Gastroesophageal sphincter (tissue), 4 donors: ENCODE data around the gene CCDC61. TPM values are rescaled to one million over a fixed set of nuclear protein-coding genes. Genes with fewer than 3 reads are reported as not detected.

ENCODE experiments used
- ATAC-seq: fragments of 150-250 bp; one replicate; pipeline ENCODE4 v1.9.1; 2016; ENCODE audit warnings: mild to moderate bottlenecking, moderate library complexity
- H3K27ac ChIP-seq, 4 donors: fragments of 200-600 bp; sonication (generic) in 3 of 4; 1 replicate in 3 of 4; 2 replicates in 1 of 4; pipeline ENCODE4 v1.5.1; 2016 to 2019
- H3K27me3 ChIP-seq: fragments of 200-600 bp; sonication (generic); one replicate; pipeline ENCODE4 v1.5.1; 2019
- H3K36me3 ChIP-seq, 2 donors: fragments of 200-600 bp; sonication (generic); one replicate each; pipeline ENCODE4 v1.5.1; 2019; ENCODE audit warnings: control low read depth in 1 of 2
- H3K4me1 ChIP-seq, 3 donors: fragments of 200-600 bp; sonication (generic); 1 replicate in 2 of 3; 2 replicates in 1 of 3; pipeline ENCODE4 v1.5.1; 2016 to 2019; ENCODE audit warnings: control low read depth in 2 of 3
- H3K4me3 ChIP-seq, 2 donors: fragments of 200-600 bp; sonication (generic); one replicate each; pipeline ENCODE4 v1.5.1; 2019; ENCODE audit warnings: mild to moderate bottlenecking in 1 of 2, moderate library complexity in 1 of 2
- H3K9me3 ChIP-seq, 3 donors: fragments of 200-600 bp; sonication (generic); one replicate each; pipeline ENCODE4 v1.5.1; 2017 to 2019; ENCODE audit warnings: control low read depth in 2 of 3
- CTCF ChIP-seq, 4 experiments: fragments of 200-600 bp in 2 of 4; fragments of 450-650 bp in 2 of 4; sonication (generic) in 1 of 4; IDR thresholded peaks; one replicate each; pipeline ENCODE4 v1.5.1; 2017 to 2019; ENCODE audit warnings: antibody characterized with exemption in 4 of 4, mild to moderate bottlenecking in 2 of 4, moderate library complexity in 2 of 4
- EP300 ChIP-seq: sonication (generic); formaldehyde crosslinking; IDR thresholded peaks from one replicate; pipeline ENCODE4 v1.6.1; 2017; ENCODE audit warnings: antibody characterized with exemption, mild to moderate bottlenecking
- POLR2A ChIP-seq, 2 donors: fragments of 450-650 bp; IDR thresholded peaks; one replicate each; pipeline ENCODE4 v1.6.1; 2017; ENCODE audit warnings: antibody characterized with exemption in 2 of 2, mild to moderate bottlenecking in 2 of 2, moderate library complexity in 1 of 2
- POLR2AphosphoS5 ChIP-seq: sonication (generic); formaldehyde crosslinking; IDR thresholded peaks from one replicate; pipeline ENCODE4 v1.6.1; 2017; ENCODE audit warnings: antibody characterized with exemption
- WGBS, 2 donors: methylation state at CpG; one replicate each; pipeline ENCODE4 v1.1.5; 2018; ENCODE audit warnings: low coverage in 1 of 2; 5-methylcytosine and 5-hydroxymethylcytosine counted together
- total RNA-seq, 4 donors: library from RNA; depleted of rRNA; stranded (reverse); fragments of >200 nt; gene quantifications; one replicate each; pipeline ENCODE4 v1.1.0, GENCODE V29; 2016

The CCDC61 gene
- total RNA-seq, 4 donors from 2014 or later, result 4.2 to 9.4 (median 6.4) TPM

- no peak overlapping the region for H3K4me3 ChIP-seq
- H3K27me3 ChIP-seq, result peaks cover 49% of the 10 kb centered on the region
- no CpG with 5 or more reads among the region's 11 CpGs for WGBS, 2 donors
- H3K4me1 ChIP-seq, result peaks cover 0 to 5% (median 0%) of the 10 kb centered on the region in 3 donors
- no peaks in the 10 kb centered on the region for H3K36me3 ChIP-seq
- TF ChIP-seq POLR2AphosphoS5, result no peak
- TF ChIP-seq POLR2A (IDR thresholded peaks at IDR 0.05), result no peak
- no peak for TF ChIP-seq CTCF (IDR thresholded peaks at IDR 0.05)
- TF ChIP-seq EP300, result no peak
- no peaks in the 10 kb centered on the region for H3K9me3 ChIP-seq
- no peak for ATAC-seq
- H3K27ac ChIP-seq, result no peak overlapping the region
Observed at GRCh38 chr19:46033401-46033800, 38.1 kb downstream of the CCDC61 start.

- no peak for ATAC-seq
- Histone ChIP-seq H3K4me3 (no peak overlapping the region), H3K36me3 (no peaks in the 10 kb centered on the region), H3K27me3 (peaks cover 47% of the 10 kb centered on the region), H3K27ac (no peak overlapping the region), H3K9me3 (no peaks in the 10 kb centered on the region), H3K4me1 (no peaks in the 10 kb centered on the region)
- 77% methylated on average over 4 of the region's 6 CpGs; no CpG with 5 or more reads in 1 of the 2 donors for WGBS, 2 donors
- no peak for TF ChIP-seq POLR2AphosphoS5
- TF ChIP-seq POLR2A (IDR thresholded peaks at IDR 0.05), result no peak
- no peak for TF ChIP-seq EP300
- no peak for TF ChIP-seq CTCF (IDR thresholded peaks at IDR 0.05)
Observed at GRCh38 chr19:46035546-46035945, 40.3 kb downstream of the CCDC61 start.

GRCh38 chr19:46035986-46036743 is 40.9 kb downstream of the CCDC61 start:
- peaks cover 47% of the 10 kb centered on the region for H3K27me3 ChIP-seq
- WGBS, 2 donors, result no CpG with 5 or more reads among the region's 13 CpGs
- no peaks in the 10 kb centered on the region for H3K9me3 ChIP-seq
- no peaks in the 10 kb centered on the region for H3K4me1 ChIP-seq
- ATAC-seq, result no peak
- H3K36me3 ChIP-seq, result no peaks in the 10 kb centered on the region
- no peak overlapping the region for H3K4me3 ChIP-seq
- TF ChIP-seq POLR2AphosphoS5 (no peak), EP300 (no peak), CTCF (IDR thresholded peaks at IDR 0.05) (no peak), POLR2A (IDR thresholded peaks at IDR 0.05) (no peak)
- H3K27ac ChIP-seq, result no peak overlapping the region

- Histone ChIP-seq H3K27ac (no peak overlapping the region), H3K9me3 (no peaks in the 10 kb centered on the region), H3K27me3 (peaks cover 47% of the 10 kb centered on the region), H3K4me3 (no peak overlapping the region), H3K4me1 (no peaks in the 10 kb centered on the region), H3K36me3 (no peaks in the 10 kb centered on the region)
- WGBS, 2 donors, result no CpG with 5 or more reads among the region's 3 CpGs
- TF ChIP-seq CTCF (IDR thresholded peaks at IDR 0.05) (no peak), POLR2A (IDR thresholded peaks at IDR 0.05) (no peak), EP300 (no peak), POLR2AphosphoS5 (no peak)
- ATAC-seq, result no peak
Observed at GRCh38 chr19:46036744-46037128, 41.5 kb downstream of the CCDC61 start.

- Histone ChIP-seq H3K27me3 (peaks cover 58% of the 10 kb centered on the region), H3K36me3 (no peaks in the 10 kb centered on the region), H3K9me3 (peaks cover 0 to 14% (median 0%) of the 10 kb centered on the region in 3 donors), H3K27ac (no peak overlapping the region), H3K4me3 (no peak overlapping the region), H3K4me1 (no peaks in the 10 kb centered on the region)
- no CpG with 5 or more reads among the region's 6 CpGs for WGBS, 2 donors
- no peak for ATAC-seq
- TF ChIP-seq POLR2A (IDR thresholded peaks at IDR 0.05), result no peak
- no peak for TF ChIP-seq EP300
- TF ChIP-seq CTCF (IDR thresholded peaks at IDR 0.05), result no peak
- no peak for TF ChIP-seq POLR2AphosphoS5
Observed at GRCh38 chr19:46040125-46040524, 44.9 kb downstream of the CCDC61 start.
